ENCODE results near the gene ATF7. TPM values are rescaled to one million over a fixed set of nuclear protein-coding genes. Genes with fewer than 3 reads are reported as not detected.
A peak's percentile ranks its signal among the peaks of the same experiment; 100 is the strongest.

Gene ATF7
- polyA plus RNA-seq, 1 of the 3 experiments (the other 2 are of a cell fraction) = 12.8 TPM

- Histone ChIP-seq H2AFZ (ENCODE audit: low read depth) (no peak overlapping the region; the same call in 1 of the 2 replicates), H3F3A (replicated peaks; ENCODE audit: insufficient read depth) (peaks cover 30% of the 10 kb centered on the region), H4K20me1 (ENCODE audit: insufficient read depth) (no peaks in the 10 kb centered on the region), H3K4me1 (ENCODE audit: control insufficient read depth in 1 of 2, insufficient read depth in 2 of 2, low read depth in 1 of 2, low read length in 1 of 2) (peaks cover 24 to 43% of the 10 kb centered on the region in 2 experiments), H3K79me2 (ENCODE audit: insufficient read depth) (peaks cover 62% of the 10 kb centered on the region), H3K27ac (ENCODE audit: low read depth in 2 of 2, low read length in 1 of 2) (peak overlapping the region; percentile 63 to 94), H3K9me3 (no peaks in the 10 kb centered on the region), H3K9me2 (no peaks in the 10 kb centered on the region), H3K36me3 (replicated peaks in 1 of 2; ENCODE audit: control insufficient read depth in 1 of 2, insufficient read depth in 2 of 2, low read length in 1 of 2) (peaks cover 3 to 5% of the 10 kb centered on the region in 2 experiments), H3K4me3 (ENCODE audit: low read depth in 2 of 2, low read length in 1 of 2) (peak overlapping the region; percentile 47 to 57), H3K27me3 (ENCODE audit: insufficient read depth) (no peaks in the 10 kb centered on the region), H3K4me2 (peak overlapping the region; percentile 80), H3K9ac (peak overlapping the region; percentile 63)
- CTCF ChIA-PET = interaction anchor here (0.7 to 1.9 kb wide), 7 partner anchors 12 to 171 kb away, joined by 3 to 10 read pairs (median 4); no protein-coding TSS in a partner anchor
- WGBS (ENCODE audit: low lambda C conversion rate) = 42% methylated on average over 11 of the region's 11 CpGs
- POLR2A ChIA-PET = interaction anchor here (0.9 to 4.5 kb wide), 5 partner anchors 11 to 194 kb away, joined by 3 to 28 read pairs (median 5); partner anchors contain the start of genes AAAS and MYG1
- no peak for DNase-seq
- TF ChIP-seq RXRA (IDR thresholded peaks at IDR 0.05; ENCODE audit: borderline replicate concordance, low read depth) = no peak
- TF ChIP-seq RAD21 (IDR thresholded peaks at IDR 0.05; ENCODE audit: low read length) = no peak
- no peak for TF ChIP-seq EZH2phosphoT487 (IDR thresholded peaks at IDR 0.05; ENCODE audit: borderline replicate concordance, low read depth)
- no peak for TF ChIP-seq SMC3 (IDR thresholded peaks at IDR 0.05; ENCODE audit: low read depth, low read length)
- TF ChIP-seq PBX3 (IDR thresholded peaks at IDR 0.05) = no peak
Observed at GRCh38 chr12:53493610-53494391, 132.4 kb downstream of the ATF7 start.

- Histone ChIP-seq H3K9ac (peak overlapping the region; percentile 63), H3K27ac (ENCODE audit: low read depth in 2 of 2, low read length in 1 of 2) (peak overlapping the region; percentile 63 to 94), H3K4me1 (ENCODE audit: control insufficient read depth in 1 of 2, insufficient read depth in 2 of 2, low read depth in 1 of 2, low read length in 1 of 2) (peaks cover 24 to 36% of the 10 kb centered on the region in 2 experiments), H4K20me1 (ENCODE audit: insufficient read depth) (no peaks in the 10 kb centered on the region), H3F3A (replicated peaks; ENCODE audit: insufficient read depth) (peaks cover 33% of the 10 kb centered on the region), H3K79me2 (ENCODE audit: insufficient read depth) (peaks cover 58% of the 10 kb centered on the region), H3K27me3 (ENCODE audit: insufficient read depth) (no peaks in the 10 kb centered on the region), H3K36me3 (replicated peaks in 1 of 2; ENCODE audit: control insufficient read depth in 1 of 2, insufficient read depth in 2 of 2, low read length in 1 of 2) (peaks cover 3 to 8% of the 10 kb centered on the region in 2 experiments), H2AFZ (ENCODE audit: low read depth) (peak overlapping the region; percentile 72), H3K9me2 (no peaks in the 10 kb centered on the region), H3K4me3 (ENCODE audit: low read depth in 2 of 2, low read length in 1 of 2) (peak overlapping the region; percentile 47 to 57), H3K9me3 (no peaks in the 10 kb centered on the region), H3K4me2 (peak overlapping the region; percentile 80)
- peak; percentile 97 for DNase-seq
- ChIA-PET CTCF (interaction anchor here (0.9 to 2.4 kb wide), 9 partner anchors 11 to 193 kb away, joined by 4 to 14 read pairs (median 7); partner anchors contain the start of gene MYG1), POLR2A (interaction anchor here (0.5 to 4.5 kb wide), 8 partner anchors 8 to 194 kb away, joined by 3 to 28 read pairs (median 4); partner anchors contain the start of genes AAAS, MYG1 and TARBP2)
- WGBS (ENCODE audit: low lambda C conversion rate) = 3% methylated on average over 19 of the region's 52 CpGs
- TF ChIP-seq TCF12 (IDR thresholded peaks at IDR 0.05) (no peak), PBX3 (IDR thresholded peaks at IDR 0.05) (0 out of 2 replicates have a peak, but pooled peaks have one; percentile 8), USF1 (IDR thresholded peaks at IDR 0.05; ENCODE audit: borderline replicate concordance, low read depth) (peak; percentile 94; the same call in 1 of the 2 replicates), EP300 (IDR thresholded peaks at IDR 0.05; ENCODE audit: borderline replicate concordance in 1 of 2, low read depth in 1 of 2, low read length in 1 of 2) (peak in 1 of 2 experiments; percentile 50; a peak in 2 of 4 replicates), GABPA (IDR thresholded peaks at IDR 0.05; ENCODE audit: low read depth) (no peak), RCOR1 (IDR thresholded peaks at IDR 0.05; ENCODE audit: low read length) (0 out of 2 replicates have a peak, but pooled peaks have one; percentile 29), SIN3A (IDR thresholded peaks at IDR 0.05; ENCODE audit: borderline replicate concordance, low read depth, low read length) (0 out of 2 replicates have a peak, but pooled peaks have one; percentile 7), GATA2 (CRISPR knock-in tag; IDR thresholded peaks at IDR 0.05) (no peak), MXI1 (IDR thresholded peaks at IDR 0.05; ENCODE audit: low read depth, low read length) (peak; percentile 84), TAF1 (IDR thresholded peaks at IDR 0.05; ENCODE audit: borderline replicate concordance, low read depth, low read length) (peak; percentile 43; the same call in 1 of the 2 replicates), USF2 (IDR thresholded peaks at IDR 0.05; ENCODE audit: borderline replicate concordance, low read depth, low read length) (peak; percentile 80), NFIC (IDR thresholded peaks at IDR 0.05; ENCODE audit: borderline replicate concordance) (no peak), FOSL2 (IDR thresholded peaks at IDR 0.05; ENCODE audit: borderline replicate concordance, low read depth) (no peak), CHD2 (IDR thresholded peaks at IDR 0.05; ENCODE audit: low read length, partially characterized antibody) (peak; percentile 80), JUND (IDR thresholded peaks at IDR 0.05) (no peak), MEF2A (IDR thresholded peaks at IDR 0.05; ENCODE audit: borderline replicate concordance, low read depth) (no peak; the same call in 1 of the 2 replicates), POLR2AphosphoS5 (IDR thresholded peaks at IDR 0.05; ENCODE audit: low read depth, low read length) (peak; percentile 79)
Observed at GRCh38 chr12:53492830-53493609, 133.2 kb downstream of the ATF7 start.

Measured in SK-N-SH (cell line).